Measurements from ENCODE around the gene LDLRAD4.

Gene LDLRAD4

DNA sequence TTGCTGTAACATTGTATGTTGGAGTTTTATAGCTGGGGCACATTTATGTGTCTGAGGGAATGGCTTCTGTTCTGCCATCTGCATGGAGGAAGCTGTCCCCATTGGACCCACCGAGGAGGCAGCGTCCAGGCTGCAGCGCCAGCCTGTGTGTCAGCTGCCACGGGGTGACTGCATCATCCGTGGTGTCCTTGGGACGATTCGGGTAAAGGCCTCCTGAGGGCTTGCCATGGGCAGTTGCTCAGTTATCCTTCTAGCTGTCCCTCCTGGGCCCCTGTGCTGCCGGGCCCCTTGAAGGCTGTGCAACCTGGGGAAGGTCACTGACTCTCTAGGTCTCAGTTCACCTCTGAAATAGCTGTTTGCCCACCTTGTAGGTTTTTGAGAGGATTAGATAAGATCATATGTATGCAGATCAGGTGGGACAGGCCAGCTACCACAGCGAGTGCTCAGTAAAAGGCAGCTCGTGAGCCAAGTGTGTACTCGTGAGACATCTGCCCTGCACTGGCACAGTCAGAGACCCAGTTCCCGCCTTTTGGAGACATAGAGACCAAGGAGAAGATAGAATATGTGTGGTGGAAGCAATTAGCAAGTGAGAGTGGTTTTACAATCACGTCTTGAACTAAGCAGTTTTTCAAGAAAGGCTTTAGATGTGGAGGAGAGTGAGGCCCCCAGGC, 10.6 kb downstream of the LDLRAD4 start:
- no peak overlapping the region for H3K9ac ChIP-seq (ENCODE audit: low read depth, low read length)
- H3K79me2 ChIP-seq (ENCODE audit: insufficient read depth, low read length), result peaks cover 92% of the 10 kb centered on the region
- no peak for DNase-seq
- TF ChIP-seq EZH2 (IDR thresholded peaks at IDR 0.05; ENCODE audit: borderline replicate concordance, low read depth, low read length, severe bottlenecking), result no peak
- TF ChIP-seq, protein P1, sequence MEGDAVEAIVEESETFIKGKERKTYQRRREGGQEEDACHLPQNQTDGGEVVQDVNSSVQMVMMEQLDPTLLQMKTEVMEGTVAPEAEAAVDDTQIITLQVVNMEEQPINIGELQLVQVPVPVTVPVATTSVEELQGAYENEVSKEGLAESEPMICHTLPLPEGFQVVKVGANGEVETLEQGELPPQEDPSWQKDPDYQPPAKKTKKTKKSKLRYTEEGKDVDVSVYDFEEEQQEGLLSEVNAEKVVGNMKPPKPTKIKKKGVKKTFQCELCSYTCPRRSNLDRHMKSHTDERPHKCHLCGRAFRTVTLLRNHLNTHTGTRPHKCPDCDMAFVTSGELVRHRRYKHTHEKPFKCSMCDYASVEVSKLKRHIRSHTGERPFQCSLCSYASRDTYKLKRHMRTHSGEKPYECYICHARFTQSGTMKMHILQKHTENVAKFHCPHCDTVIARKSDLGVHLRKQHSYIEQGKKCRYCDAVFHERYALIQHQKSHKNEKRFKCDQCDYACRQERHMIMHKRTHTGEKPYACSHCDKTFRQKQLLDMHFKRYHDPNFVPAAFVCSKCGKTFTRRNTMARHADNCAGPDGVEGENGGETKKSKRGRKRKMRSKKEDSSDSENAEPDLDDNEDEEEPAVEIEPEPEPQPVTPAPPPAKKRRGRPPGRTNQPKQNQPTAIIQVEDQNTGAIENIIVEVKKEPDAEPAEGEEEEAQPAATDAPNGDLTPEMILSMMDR (IDR thresholded peaks at IDR 0.05; ENCODE audit: borderline replicate concordance, extremely low read depth, low read length, poor library complexity, severe bottlenecking), result no peak
- peaks cover 45% of the 10 kb centered on the region for H4K20me1 ChIP-seq (ENCODE audit: insufficient read depth, low read length)
- H3K4me2 ChIP-seq (ENCODE audit: insufficient read depth, low read length), result no peak overlapping the region
- H3K4me3 ChIP-seq (ENCODE audit: low read depth in 1 of 2, low read length in 2 of 2), result no peak overlapping the region
- H3K27me3 ChIP-seq (ENCODE audit: insufficient read depth, low read length, poor library complexity), result no peaks in the 10 kb centered on the region
- no peaks in the 10 kb centered on the region for H3K9me3 ChIP-seq (ENCODE audit: insufficient read depth, low read length, severe bottlenecking)
- no peak overlapping the region for H3K27ac ChIP-seq (ENCODE audit: low read length)
- peaks cover under 1% of the 10 kb centered on the region for H3K4me1 ChIP-seq (ENCODE audit: insufficient read depth, low read length)
- peaks cover 20% of the 10 kb centered on the region for H3K36me3 ChIP-seq (ENCODE audit: insufficient read depth, low read length)
- H2AFZ ChIP-seq (ENCODE audit: low read depth, low read length), result no peak overlapping the region
- peak; percentile 31; the same call in 1 of the 3 replicates for ATAC-seq (ENCODE audit: insufficient read depth, low read depth)

DNA sequence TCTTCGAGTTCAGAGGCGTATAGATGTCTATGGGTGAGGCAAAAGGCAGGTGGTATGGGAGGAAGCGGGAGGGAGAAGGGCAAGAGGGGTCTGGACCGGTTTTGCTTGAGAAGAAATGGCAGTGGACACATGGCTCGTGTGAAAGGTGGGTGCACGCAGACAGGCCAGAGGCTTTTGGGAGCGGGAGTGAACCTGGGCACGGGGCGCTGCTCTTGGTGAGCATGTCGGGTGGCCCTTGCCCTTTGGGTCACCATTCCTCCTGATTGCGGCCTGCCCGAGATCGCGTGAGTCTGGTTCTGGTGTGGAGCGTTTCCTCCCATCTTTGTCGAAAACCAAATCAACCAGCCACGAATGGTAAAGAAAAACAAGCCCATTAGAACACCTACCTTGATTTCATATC, 12.6 kb downstream of the LDLRAD4 start:
- no peak for ATAC-seq (ENCODE audit: insufficient read depth, low read depth)
- Histone ChIP-seq H3K36me3 (ENCODE audit: insufficient read depth, low read length) (peaks cover 14% of the 10 kb centered on the region), H3K9ac (ENCODE audit: low read depth, low read length) (no peak overlapping the region), H3K27me3 (ENCODE audit: insufficient read depth, low read length, poor library complexity) (no peaks in the 10 kb centered on the region), H3K4me1 (ENCODE audit: insufficient read depth, low read length) (no peaks in the 10 kb centered on the region), H3K4me2 (ENCODE audit: insufficient read depth, low read length) (no peak overlapping the region), H3K79me2 (ENCODE audit: insufficient read depth, low read length) (peaks cover 86% of the 10 kb centered on the region), H3K9me3 (ENCODE audit: insufficient read depth, low read length, severe bottlenecking) (no peaks in the 10 kb centered on the region), H3K4me3 (ENCODE audit: low read depth in 1 of 2, low read length in 2 of 2) (no peak overlapping the region), H3K27ac (ENCODE audit: low read length) (no peak overlapping the region), H2AFZ (ENCODE audit: low read depth, low read length) (no peak overlapping the region), H4K20me1 (ENCODE audit: insufficient read depth, low read length) (peaks cover 46% of the 10 kb centered on the region)
- no peak for DNase-seq
- TF ChIP-seq, protein P1 (IDR thresholded peaks at IDR 0.05; ENCODE audit: borderline replicate concordance, extremely low read depth, low read length, poor library complexity, severe bottlenecking), result no peak
- TF ChIP-seq EZH2 (IDR thresholded peaks at IDR 0.05; ENCODE audit: borderline replicate concordance, low read depth, low read length, severe bottlenecking), result no peak

DNA sequence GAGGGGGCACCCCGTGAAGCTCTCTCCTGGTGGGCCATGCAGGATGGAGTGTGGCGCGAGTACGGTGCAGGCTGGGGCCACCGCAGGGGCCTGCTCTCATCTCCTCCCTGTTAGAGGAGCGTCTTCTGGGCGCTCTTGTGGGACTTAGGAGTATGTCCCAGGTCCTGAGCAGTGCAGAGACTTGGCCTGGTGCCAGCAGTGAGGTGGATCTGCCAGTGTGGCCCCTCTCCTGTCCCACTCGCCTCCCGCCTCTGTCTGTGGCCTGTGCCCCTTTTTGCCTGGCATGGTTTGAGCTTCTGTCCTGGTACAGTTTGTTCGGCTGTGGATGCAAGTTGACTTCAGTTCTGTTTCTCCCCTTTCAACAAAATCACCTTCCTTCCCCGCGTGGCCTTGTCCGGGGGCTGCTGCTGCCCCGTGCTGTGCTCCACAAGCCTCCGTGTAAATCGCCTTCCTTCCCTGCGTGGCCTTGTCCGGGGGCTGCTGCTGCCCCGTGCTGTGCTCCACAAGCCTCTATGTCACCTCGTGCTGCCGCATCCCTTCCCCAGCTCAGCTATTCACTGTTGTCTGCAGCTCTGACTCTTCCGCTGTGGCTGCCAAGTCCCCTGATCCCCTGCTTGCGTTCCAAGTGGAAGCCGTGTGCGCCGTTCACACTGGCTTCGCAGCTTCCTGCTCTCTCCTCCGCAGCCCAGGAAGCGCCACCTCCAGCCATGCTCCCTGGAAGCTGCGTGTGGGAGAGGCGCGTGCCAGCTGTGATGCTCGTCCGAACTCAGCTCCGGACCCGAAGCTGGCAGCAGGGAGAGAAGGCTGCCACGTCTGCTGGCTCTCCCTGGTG, 13.7 kb downstream of the LDLRAD4 start:
- Histone ChIP-seq H3K4me2 (ENCODE audit: insufficient read depth, low read length) (no peak overlapping the region), H2AFZ (ENCODE audit: low read depth, low read length) (no peak overlapping the region), H3K9ac (ENCODE audit: low read depth, low read length) (no peak overlapping the region), H3K9me3 (ENCODE audit: insufficient read depth, low read length, severe bottlenecking) (no peaks in the 10 kb centered on the region), H3K27me3 (ENCODE audit: insufficient read depth, low read length, poor library complexity) (no peaks in the 10 kb centered on the region), H4K20me1 (ENCODE audit: insufficient read depth, low read length) (peaks cover 56% of the 10 kb centered on the region), H3K27ac (ENCODE audit: low read length) (no peak overlapping the region), H3K36me3 (ENCODE audit: insufficient read depth, low read length) (peaks cover 10% of the 10 kb centered on the region), H3K4me3 (ENCODE audit: low read depth in 1 of 2, low read length in 2 of 2) (no peak overlapping the region), H3K79me2 (ENCODE audit: insufficient read depth, low read length) (peaks cover 86% of the 10 kb centered on the region), H3K4me1 (ENCODE audit: insufficient read depth, low read length) (no peaks in the 10 kb centered on the region)
- TF ChIP-seq EZH2 (IDR thresholded peaks at IDR 0.05; ENCODE audit: borderline replicate concordance, low read depth, low read length, severe bottlenecking), result no peak
- TF ChIP-seq, protein P1 (IDR thresholded peaks at IDR 0.05; ENCODE audit: borderline replicate concordance, extremely low read depth, low read length, poor library complexity, severe bottlenecking), result no peak
- DNase-seq (no peak), ATAC-seq (ENCODE audit: insufficient read depth, low read depth) (no peak)

Measured in DND-41 (cell line).